Gastrocnemius medialis (tissue), 4 donors: ENCODE data around the gene DPP9. TPM values are rescaled to one million over a fixed set of nuclear protein-coding genes. Genes with fewer than 3 reads are reported as not detected.

ENCODE experiments used
- ATAC-seq, 2 donors: fragments of 150-250 bp; one replicate each; pipeline ENCODE4 v1.9.1; 2016
- DNase-seq, 2 donors: peaks; one replicate each; pipeline ENCODE4 v3.0.0-alpha.2; 2019
- H3K27ac ChIP-seq, 4 donors: fragments of 200-600 bp; sonication (generic); 1 replicate in 1 of 4; 2 replicates in 3 of 4; pipeline ENCODE4 v1.5.1; 2016 to 2018; ENCODE audit warnings: mild to moderate bottlenecking in 2 of 4, moderate library complexity in 1 of 4
- H3K27me3 ChIP-seq, 3 donors: fragments of 200-600 bp; sonication (generic) in 2 of 3; 1 replicate in 1 of 3; 2 replicates in 2 of 3; pipeline versions ENCODE4 v1.5.1 to v1.6.0; 2016 to 2019; ENCODE audit warnings: mild to moderate bottlenecking in 1 of 3, moderate library complexity in 1 of 3
- H3K36me3 ChIP-seq, 2 donors: fragments of 200-600 bp; sonication (generic) in 1 of 2; one replicate each; pipeline ENCODE4 v1.5.1; 2017 to 2018
- H3K4me1 ChIP-seq, 2 donors: fragments of 200-600 bp; sonication (generic) in 1 of 2; one replicate each; pipeline ENCODE4 v1.5.1; 2016 to 2017; ENCODE audit warnings: mild to moderate bottlenecking in 2 of 2
- H3K4me3 ChIP-seq, 4 donors: fragments of 200-600 bp; sonication (generic) in 3 of 4; 1 replicate in 1 of 4; 2 replicates in 3 of 4; pipeline ENCODE4 v1.5.1; 2016 to 2019; ENCODE audit warnings: mild to moderate bottlenecking in 2 of 4
- H3K9me3 ChIP-seq, 3 donors: fragments of 200-600 bp; sonication (generic) in 2 of 3; 1 replicate in 1 of 3; 2 replicates in 2 of 3; pipeline ENCODE4 v1.5.1; 2016 to 2019
- CTCF ChIP-seq, 5 experiments: fragments of 450-650 bp in 3 of 5; fragments of 200-600 bp in 2 of 5; sonication (generic) in 2 of 5; IDR thresholded peaks in 4 of 5; conservative IDR thresholded peaks in 1 of 5; 1 replicate in 4 of 5; 2 replicates in 1 of 5; pipeline ENCODE4 v1.5.1; 2016 to 2019; ENCODE audit warnings: antibody characterized with exemption in 5 of 5, mild to moderate bottlenecking in 3 of 5, moderate library complexity in 3 of 5
- POLR2A ChIP-seq, 2 donors: fragments of 450-650 bp; IDR thresholded peaks; one replicate each; pipeline ENCODE4 v1.6.1; 2017; ENCODE audit warnings: antibody characterized with exemption in 2 of 2, mild to moderate bottlenecking in 2 of 2, moderate library complexity in 2 of 2
- in situ Hi-C, 4 donors: fragments of 200-750 bp; cut with MboI; loops; one replicate each; pipeline versions ENCODE4 v1.15.0 to v1.8.0; 2017; ENCODE audit warnings: low sequenced_read_pairs in 4 of 4
- intact Hi-C: fragments of 100-400 bp; cut with DNase I; formaldehyde crosslinking; loops from one replicate; pipeline ENCODE4 v1.15.1; 2023; ENCODE audit warnings: low total_unique reads
- total RNA-seq, 4 donors: library from RNA; depleted of rRNA; stranded (reverse); fragments of >200 nt; gene quantifications; one replicate each; pipeline versions ENCODE4 v1.1.0 to v1.2.3, GENCODE V29; 2016

The DPP9 gene
- total RNA-seq, 4 donors from 2014 or later: 92.6 to 208 (median 148) TPM

DNA sequence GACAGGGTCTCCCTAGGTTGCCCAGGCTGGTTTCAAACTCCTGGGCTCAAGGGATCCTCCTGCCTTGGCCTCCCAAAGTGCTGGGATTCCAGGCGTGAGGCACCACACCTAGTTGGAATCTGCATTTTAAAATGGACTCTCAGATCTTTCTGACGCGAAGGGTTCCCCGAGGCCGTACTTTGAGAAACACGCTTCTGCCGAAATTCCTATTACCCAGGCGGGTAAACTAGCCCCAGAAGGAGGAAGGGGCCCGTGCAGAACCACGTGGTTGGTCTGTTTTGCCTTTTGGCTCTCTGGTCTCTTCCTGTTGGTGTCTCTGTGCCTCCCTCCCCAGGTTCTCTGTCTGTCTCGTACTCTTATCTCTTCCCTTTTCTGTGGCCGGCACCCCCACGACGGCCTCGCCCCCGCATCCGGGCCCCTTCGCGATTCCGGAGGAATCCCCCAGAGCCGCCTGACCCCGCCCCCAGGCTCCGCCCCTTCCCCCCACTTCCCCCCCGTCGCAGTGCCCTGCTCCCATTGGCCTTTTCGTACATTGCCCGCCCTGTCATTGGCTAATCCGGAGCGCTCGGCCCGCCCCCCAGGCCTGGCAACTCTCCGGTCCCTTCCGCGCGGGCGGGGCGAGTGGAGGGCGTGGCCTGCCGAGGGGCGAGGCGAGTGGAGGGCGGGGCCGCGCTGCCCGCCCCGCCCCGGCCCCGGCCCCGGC lies 84.7 kb downstream of the DPP9 start, which contains the start of gene TNFAIP8L1:
Gene TNFAIP8L1, plus strand, starts transcription at position 689 of the 703 bp plus-strand sequence. CDS start 12,354 bp downstream, outside the sequence.
- no peak for TF ChIP-seq POLR2A (IDR thresholded peaks at IDR 0.05)
- TF ChIP-seq CTCF (IDR thresholded peaks at IDR 0.05 in 4 of 5, conservative IDR thresholded peaks at IDR 0.05 in 1 of 5): no peak
- ATAC-seq (peak; percentile 92 to 95), DNase-seq (peak; percentile 93 to 94)
- H3K36me3 ChIP-seq: no peaks in the 10 kb centered on the region
- intact Hi-C loops: no loop called here
- peaks cover 26 to 28% of the 10 kb centered on the region in 2 donors for H3K4me1 ChIP-seq
- H3K9me3 ChIP-seq: no peaks in the 10 kb centered on the region
- no peaks in the 10 kb centered on the region for H3K27me3 ChIP-seq
- H3K27ac ChIP-seq: peak within 1 kb of the TSS; percentile 79 to 83 (median 80)
- peak within 1 kb of the TSS; percentile 62 to 82 (median 77) for H3K4me3 ChIP-seq
- in situ Hi-C loops: loop anchor here in 1 of 4 donors (10.0 to 25.0 kb wide), 2 partner anchors 64 to 377 kb away; no protein-coding TSS in a partner anchor

DNA sequence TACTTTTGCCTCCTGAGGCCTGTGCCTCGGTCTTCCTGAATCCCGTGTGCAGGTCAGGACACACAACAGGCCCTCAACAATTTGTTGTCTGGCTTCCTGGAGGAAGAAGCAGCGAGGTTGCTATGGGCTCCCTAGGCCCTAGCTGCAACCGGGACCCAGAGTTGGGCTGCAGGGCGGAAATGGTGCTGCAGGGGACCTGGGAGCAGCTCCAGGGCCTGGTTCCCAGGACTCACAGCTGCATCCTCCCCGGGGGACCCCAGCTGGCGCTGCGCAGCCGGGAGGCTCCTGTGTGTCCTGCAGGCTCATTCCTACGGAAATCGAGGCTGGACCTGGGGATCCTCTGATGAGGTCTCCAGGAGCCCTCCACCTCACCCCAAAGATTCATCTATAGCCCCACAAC lies 85.3 kb downstream of the DPP9 start:
- in situ Hi-C loops: loop anchor here in 1 of 4 donors (10.0 to 25.0 kb wide), 2 partner anchors 64 to 376 kb away; no protein-coding TSS in a partner anchor

GRCh38 chr19:4636761-4637160 lies 86.9 kb downstream of the DPP9 start:
- Histone ChIP-seq H3K27ac (peak overlapping the region in 1 of 4 donors; percentile 42), H3K27me3 (no peaks in the 10 kb centered on the region), H3K4me1 (peaks cover 26 to 27% of the 10 kb centered on the region in 2 donors), H3K4me3 (peak overlapping the region in 2 of 4 donors; percentile 52 to 54), H3K9me3 (no peaks in the 10 kb centered on the region), H3K36me3 (no peaks in the 10 kb centered on the region)
- DNase-seq: no peak
- ATAC-seq: no peak
- TF ChIP-seq CTCF (IDR thresholded peaks at IDR 0.05 in 4 of 5, conservative IDR thresholded peaks at IDR 0.05 in 1 of 5) (no peak), POLR2A (IDR thresholded peaks at IDR 0.05) (no peak)
- in situ Hi-C loops (loop anchor here in 1 of 4 donors (10.0 to 25.0 kb wide), 2 partner anchors 62 to 374 kb away; no protein-coding TSS in a partner anchor), intact Hi-C loops (no loop called here)

More for the DNA sequence above, 85.3 kb downstream of the DPP9 start:
- TF ChIP-seq CTCF (IDR thresholded peaks at IDR 0.05 in 4 of 5, conservative IDR thresholded peaks at IDR 0.05 in 1 of 5) (no peak), POLR2A (IDR thresholded peaks at IDR 0.05) (no peak)
- Histone ChIP-seq H3K9me3 (no peaks in the 10 kb centered on the region), H3K4me1 (peaks cover 26 to 31% of the 10 kb centered on the region in 2 donors), H3K36me3 (no peaks in the 10 kb centered on the region), H3K4me3 (peak overlapping the region in 1 of 4 donors; percentile 73), H3K27me3 (no peaks in the 10 kb centered on the region), H3K27ac (peak overlapping the region; percentile 77 to 83 (median 80))
- intact Hi-C loops: no loop called here
- peak in 1 of 2 donors; percentile 36 for DNase-seq
- no peak for ATAC-seq

DNA sequence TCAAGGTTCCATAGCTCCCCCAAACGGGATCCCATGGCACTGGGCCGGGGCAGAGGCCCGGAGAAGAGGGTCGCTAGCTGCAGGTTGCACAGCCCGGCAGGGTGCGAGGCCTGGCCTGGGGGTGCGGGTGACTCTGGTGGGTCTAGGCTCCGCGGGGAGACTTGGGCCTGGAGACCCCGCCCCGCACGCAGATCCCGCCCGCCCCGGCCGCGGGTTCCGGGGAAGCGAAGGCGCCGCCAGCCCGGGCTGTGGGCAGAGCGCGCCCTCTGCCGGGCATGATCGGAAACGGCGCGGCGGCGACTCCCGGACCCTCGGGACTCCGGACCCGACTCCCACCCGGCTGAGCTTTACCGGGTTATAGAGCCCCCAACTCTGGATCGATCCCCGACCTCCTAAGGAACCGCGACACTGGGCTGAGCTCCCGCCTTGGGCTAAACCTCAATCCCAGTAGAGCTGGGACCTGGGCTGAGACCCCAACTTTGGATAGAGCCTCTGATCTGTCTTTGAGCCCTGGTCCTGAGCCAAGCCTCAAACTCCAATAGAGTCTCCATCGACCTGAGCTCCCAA lies 87.4 kb downstream of the DPP9 start:
- H3K27ac ChIP-seq: peak overlapping the region in 3 of 4 donors; percentile 0 to 42 (median 35)
- no peaks in the 10 kb centered on the region for H3K36me3 ChIP-seq
- DNase-seq: peak in 1 of 2 donors; percentile 29
- no peak for TF ChIP-seq POLR2A (IDR thresholded peaks at IDR 0.05)
- TF ChIP-seq CTCF (IDR thresholded peaks at IDR 0.05 in 4 of 5, conservative IDR thresholded peaks at IDR 0.05 in 1 of 5): peak; percentile 91 to 99 (median 93)
- peak in 1 of 2 donors; percentile 10 for ATAC-seq
- H3K4me1 ChIP-seq: peaks cover 26 to 27% of the 10 kb centered on the region in 2 donors
- H3K27me3 ChIP-seq: no peaks in the 10 kb centered on the region
- peak overlapping the region; percentile 52 to 80 (median 58) for H3K4me3 ChIP-seq
- no peaks in the 10 kb centered on the region for H3K9me3 ChIP-seq
- intact Hi-C loops: no loop called here
- in situ Hi-C loops: loop anchor here in 1 of 4 donors (10.0 to 25.0 kb wide), 2 partner anchors 61 to 374 kb away; no protein-coding TSS in a partner anchor
